ENCODE data around the gene ACBD3.

ACBD3 gene

GRCh38 chr1:226135059-226135651 lies 51.4 kb downstream of the ACBD3 start:
- no peak for TF ChIP-seq CTCF (IDR thresholded peaks at IDR 0.05; ENCODE audit: borderline replicate concordance, insufficient read depth, low read depth, low read length)
- H3K4me3 ChIP-seq (ENCODE audit: low read depth, low read length): no peak overlapping the region

DNA sequence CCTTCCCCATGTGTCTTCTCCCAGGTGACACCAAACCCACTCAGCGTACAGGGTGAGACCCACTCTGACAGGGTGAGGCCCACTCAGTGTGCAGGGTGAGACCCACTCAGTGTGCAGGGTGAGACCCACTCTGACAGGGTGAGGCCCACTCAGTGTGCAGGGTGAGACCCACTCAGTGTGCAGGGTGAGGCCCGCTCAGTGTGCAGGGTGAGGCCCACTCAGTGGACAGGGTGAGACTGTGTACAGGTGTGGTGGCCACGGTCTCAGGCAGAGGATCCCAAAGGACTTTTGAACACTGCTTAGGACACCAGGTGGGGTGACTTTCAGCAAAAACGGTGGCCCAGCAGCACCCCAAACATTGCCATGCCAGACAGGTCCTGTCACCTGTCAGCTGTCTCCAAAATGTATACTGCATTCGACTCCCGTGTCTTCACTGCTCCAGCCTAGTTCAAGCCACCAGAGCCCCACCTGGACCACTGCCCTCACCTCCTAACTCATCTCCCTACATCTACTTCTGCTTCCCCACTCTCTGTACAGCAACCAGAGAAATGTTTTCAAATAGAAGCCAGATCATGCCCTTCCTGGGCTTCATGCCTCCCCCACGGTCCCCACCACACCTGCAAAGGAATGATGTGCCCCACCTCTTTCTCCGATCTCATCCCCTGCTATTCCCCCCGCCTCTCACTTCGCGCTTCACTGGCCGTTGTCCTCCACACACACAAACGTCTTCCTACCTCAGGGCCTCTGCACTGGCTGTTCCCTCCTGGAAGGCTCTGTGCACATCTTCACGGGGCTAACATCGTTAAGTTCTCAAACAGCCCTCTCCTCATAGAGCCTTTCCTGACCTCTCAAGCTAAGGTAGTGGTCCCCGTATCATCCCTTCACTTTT lies 52.1 kb downstream of the ACBD3 start:
- no peak overlapping the region for H3K4me3 ChIP-seq (ENCODE audit: low read depth, low read length)
- no peak for TF ChIP-seq CTCF (IDR thresholded peaks at IDR 0.05; ENCODE audit: borderline replicate concordance, insufficient read depth, low read depth, low read length)

- no peak for TF ChIP-seq CTCF (IDR thresholded peaks at IDR 0.05; ENCODE audit: borderline replicate concordance, insufficient read depth, low read depth, low read length)
- H3K4me3 ChIP-seq (ENCODE audit: low read depth, low read length): no peak overlapping the region
Measured at GRCh38 chr1:226133504-226134123, 52.9 kb downstream of the ACBD3 start.

DNA sequence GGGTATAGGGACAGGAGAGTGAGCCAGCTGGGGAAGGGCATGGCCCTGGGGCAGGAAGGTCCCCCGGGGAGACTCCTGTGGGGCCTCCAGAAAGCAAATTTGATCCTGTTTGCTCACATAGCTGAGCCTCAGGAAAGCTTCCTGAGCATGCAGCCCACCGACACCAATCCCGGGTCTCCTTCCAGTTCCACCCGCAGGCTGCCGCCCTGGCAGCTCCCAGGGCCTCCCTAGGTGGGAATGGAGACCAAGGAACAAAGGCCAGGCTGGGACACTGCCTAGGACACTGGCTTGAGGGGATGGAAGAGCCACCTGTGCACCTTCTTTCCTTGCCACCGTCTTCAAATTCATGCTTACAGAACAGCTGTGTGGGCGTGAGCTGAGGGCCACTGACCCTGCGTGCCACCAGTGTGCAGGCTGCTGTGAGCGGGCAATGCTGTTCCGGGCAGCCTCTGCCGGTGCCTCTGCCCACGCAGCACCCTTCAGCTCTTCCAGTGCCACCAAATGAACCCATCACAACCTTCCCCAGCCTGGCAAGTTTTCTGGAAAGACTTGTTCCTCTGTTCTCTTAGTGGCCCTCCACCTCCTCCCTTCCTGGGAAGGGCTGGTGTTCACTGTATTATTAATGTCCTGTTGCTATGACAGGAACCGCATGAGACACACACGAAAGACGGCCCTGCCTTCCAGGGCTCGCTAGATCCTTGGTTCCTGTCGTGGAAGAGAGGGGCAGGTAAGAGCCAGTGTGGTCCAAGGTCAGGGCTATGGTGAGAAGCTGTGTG lies 53.6 kb downstream of the ACBD3 start:
- no peak overlapping the region for H3K4me3 ChIP-seq (ENCODE audit: low read depth, low read length)
- no peak for TF ChIP-seq CTCF (IDR thresholded peaks at IDR 0.05; ENCODE audit: borderline replicate concordance, insufficient read depth, low read depth, low read length)

DNA sequence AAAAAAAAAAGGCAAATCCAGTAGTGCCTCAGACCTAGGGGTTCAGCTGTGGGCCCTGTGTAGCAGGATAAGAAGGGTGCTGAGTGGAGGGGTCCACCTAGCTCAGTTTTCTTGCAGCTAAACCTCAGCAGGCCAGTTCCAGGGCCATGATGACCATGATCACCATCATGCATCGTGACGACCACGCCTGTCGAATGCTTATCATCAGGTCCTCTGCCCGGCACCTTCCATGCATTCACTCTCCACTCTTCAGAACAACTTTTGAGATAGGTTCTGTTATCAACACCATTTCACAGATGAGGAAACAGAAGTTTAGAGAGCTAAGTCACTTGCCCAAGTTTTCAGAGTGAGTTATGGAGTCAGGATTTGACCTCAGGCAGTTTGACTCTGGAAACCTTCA lies 54.9 kb downstream of the ACBD3 start:
- no peak overlapping the region for H3K4me3 ChIP-seq (ENCODE audit: low read depth, low read length)
- no peak for TF ChIP-seq CTCF (IDR thresholded peaks at IDR 0.05; ENCODE audit: borderline replicate concordance, insufficient read depth, low read depth, low read length)

GRCh38 chr1:226129230-226129629 lies 57.3 kb downstream of the ACBD3 start:
- H3K4me3 ChIP-seq (ENCODE audit: low read depth, low read length): no peak overlapping the region
- no peak for TF ChIP-seq CTCF (IDR thresholded peaks at IDR 0.05; ENCODE audit: borderline replicate concordance, insufficient read depth, low read depth, low read length)

Measured in GM12875 (cell line).